ENCODE measurements around the gene HOXC5. TPM values are rescaled to one million over a fixed set of nuclear protein-coding genes. Genes with fewer than 3 reads are reported as not detected.

Gene HOXC5
- polyA plus RNA-seq, 3 donors = not detected

DNA sequence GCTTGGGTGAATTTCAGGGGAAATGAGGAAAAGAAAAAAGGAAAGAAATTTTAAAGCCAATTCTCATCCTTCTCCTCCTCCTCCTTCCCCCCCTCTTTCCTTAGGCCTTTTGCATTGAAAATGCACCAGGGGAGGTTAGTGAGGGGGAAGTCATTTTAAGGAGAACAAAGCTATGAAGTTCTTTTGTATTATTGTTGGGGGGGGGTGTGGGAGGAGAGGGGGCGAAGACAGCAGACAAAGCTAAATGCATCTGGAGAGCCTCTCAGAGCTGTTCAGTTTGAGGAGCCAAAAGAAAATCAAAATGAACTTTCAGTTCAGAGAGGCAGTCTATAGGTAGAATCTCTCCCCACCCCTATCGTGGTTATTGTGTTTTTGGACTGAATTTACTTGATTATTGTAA is 22.7 kb downstream of the HOXC5 start:
- Histone ChIP-seq H3K27ac (ENCODE audit: low read depth in 1 of 2, low read length in 2 of 2) (no peak overlapping the region), H3K36me3 (replicated peaks in 1 of 2; ENCODE audit: control insufficient read depth in 1 of 2, insufficient read depth in 2 of 2, low read length in 2 of 2) (no peaks in the 10 kb centered on the region), H3K27me3 (ENCODE audit: control insufficient read depth in 2 of 2, insufficient read depth in 2 of 2, low read length in 2 of 2) (peaks cover 95 to 99% of the 10 kb centered on the region in 2 donors), H3K4me3 (replicated peaks in 1 of 3; ENCODE audit: low read depth in 2 of 3, low read length in 3 of 3) (no peak overlapping the region), H4K20me1 (ENCODE audit: insufficient read depth, low read length) (no peaks in the 10 kb centered on the region), H2AFZ (ENCODE audit: insufficient read depth, low read depth, low read length, poor library complexity, severe bottlenecking) (no peak overlapping the region), H3K4me1 (ENCODE audit: control insufficient read depth in 1 of 2, insufficient read depth in 2 of 2, low read length in 2 of 2) (peaks cover 4 to 8% of the 10 kb centered on the region in 2 donors), H3K79me2 (ENCODE audit: insufficient read depth, low read length) (no peaks in the 10 kb centered on the region), H3K9me3 (replicated peaks in 1 of 2; ENCODE audit: control insufficient read depth in 1 of 2, insufficient read depth in 1 of 2, low read length in 2 of 2) (peaks cover 3 to 31% of the 10 kb centered on the region in 2 donors), H3K4me2 (replicated peaks; ENCODE audit: extremely low read depth, low read length, poor library complexity, severe bottlenecking) (no peak overlapping the region), H3K9ac (ENCODE audit: insufficient read depth, low read length, poor library complexity, severe bottlenecking) (no peak overlapping the region)
- Mint-ChIP-seq H3K27ac (no peak overlapping the region), H3K4me3 (peak overlapping the region in 1 of 2 donors; percentile 47), H3K4me1 (peaks cover 17% of the 10 kb centered on the region), H3K27me3 (ENCODE audit: low read depth in 3 of 3) (peaks cover 95 to 99% (median 97%) of the 10 kb centered on the region in 3 donors), H3K36me3 (peaks cover 0 to 8% of the 10 kb centered on the region in 2 donors), H3K9me3 (peaks cover 0 to 33% (median 14%) of the 10 kb centered on the region in 7 donors)
- TF ChIP-seq, protein P1, sequence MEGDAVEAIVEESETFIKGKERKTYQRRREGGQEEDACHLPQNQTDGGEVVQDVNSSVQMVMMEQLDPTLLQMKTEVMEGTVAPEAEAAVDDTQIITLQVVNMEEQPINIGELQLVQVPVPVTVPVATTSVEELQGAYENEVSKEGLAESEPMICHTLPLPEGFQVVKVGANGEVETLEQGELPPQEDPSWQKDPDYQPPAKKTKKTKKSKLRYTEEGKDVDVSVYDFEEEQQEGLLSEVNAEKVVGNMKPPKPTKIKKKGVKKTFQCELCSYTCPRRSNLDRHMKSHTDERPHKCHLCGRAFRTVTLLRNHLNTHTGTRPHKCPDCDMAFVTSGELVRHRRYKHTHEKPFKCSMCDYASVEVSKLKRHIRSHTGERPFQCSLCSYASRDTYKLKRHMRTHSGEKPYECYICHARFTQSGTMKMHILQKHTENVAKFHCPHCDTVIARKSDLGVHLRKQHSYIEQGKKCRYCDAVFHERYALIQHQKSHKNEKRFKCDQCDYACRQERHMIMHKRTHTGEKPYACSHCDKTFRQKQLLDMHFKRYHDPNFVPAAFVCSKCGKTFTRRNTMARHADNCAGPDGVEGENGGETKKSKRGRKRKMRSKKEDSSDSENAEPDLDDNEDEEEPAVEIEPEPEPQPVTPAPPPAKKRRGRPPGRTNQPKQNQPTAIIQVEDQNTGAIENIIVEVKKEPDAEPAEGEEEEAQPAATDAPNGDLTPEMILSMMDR (IDR thresholded peaks at IDR 0.05) = no peak
- no peak for DNase-seq
- intact Hi-C loops (cut with micrococcal nuclease) = no loop called here
- no CpG with 5 or more reads among the region's 2 CpGs for WGBS (ENCODE audit: insufficient coverage)

DNA sequence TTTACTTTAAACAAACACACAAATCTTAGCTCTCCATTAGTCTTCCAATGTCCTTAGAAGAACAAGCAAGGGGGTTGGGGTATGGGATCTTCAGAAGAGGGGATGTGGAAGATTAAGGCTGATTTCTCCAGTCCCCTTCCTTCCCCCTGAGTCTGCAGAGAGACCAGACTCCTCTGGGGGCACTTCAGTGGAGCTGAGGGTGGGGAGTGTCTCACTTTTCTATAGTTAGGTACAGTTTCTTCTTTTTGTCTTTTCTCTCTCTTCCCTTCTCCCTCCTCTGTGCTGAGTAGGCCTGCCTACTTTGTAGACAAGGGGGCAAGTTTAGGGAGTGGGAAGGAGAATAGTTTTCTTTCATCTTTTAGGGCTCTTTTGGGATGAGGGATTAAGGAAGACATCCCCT is 23.3 kb downstream of the HOXC5 start:
- Histone ChIP-seq H3K79me2 (ENCODE audit: insufficient read depth, low read length) (no peaks in the 10 kb centered on the region), H3K4me3 (replicated peaks in 1 of 3; ENCODE audit: low read depth in 2 of 3, low read length in 3 of 3) (no peak overlapping the region), H3K36me3 (replicated peaks in 1 of 2; ENCODE audit: control insufficient read depth in 1 of 2, insufficient read depth in 2 of 2, low read length in 2 of 2) (no peaks in the 10 kb centered on the region), H3K9ac (ENCODE audit: insufficient read depth, low read length, poor library complexity, severe bottlenecking) (no peak overlapping the region), H3K27me3 (ENCODE audit: control insufficient read depth in 2 of 2, insufficient read depth in 2 of 2, low read length in 2 of 2) (peaks cover 95 to 99% of the 10 kb centered on the region in 2 donors), H3K27ac (ENCODE audit: low read depth in 1 of 2, low read length in 2 of 2) (no peak overlapping the region), H3K9me3 (replicated peaks in 1 of 2; ENCODE audit: control insufficient read depth in 1 of 2, insufficient read depth in 1 of 2, low read length in 2 of 2) (peaks cover 3 to 28% of the 10 kb centered on the region in 2 donors), H2AFZ (ENCODE audit: insufficient read depth, low read depth, low read length, poor library complexity, severe bottlenecking) (no peak overlapping the region), H3K4me1 (ENCODE audit: control insufficient read depth in 1 of 2, insufficient read depth in 2 of 2, low read length in 2 of 2) (peaks cover 4 to 8% of the 10 kb centered on the region in 2 donors), H4K20me1 (ENCODE audit: insufficient read depth, low read length) (no peaks in the 10 kb centered on the region), H3K4me2 (replicated peaks; ENCODE audit: extremely low read depth, low read length, poor library complexity, severe bottlenecking) (no peak overlapping the region)
- intact Hi-C loops (cut with micrococcal nuclease) = no loop called here
- TF ChIP-seq, protein P1 (IDR thresholded peaks at IDR 0.05) = no peak
- no peak for DNase-seq
- H3K36me3 Mint-ChIP-seq = peaks cover 0 to 8% of the 10 kb centered on the region in 2 donors
- peaks cover 0 to 31% (median 12%) of the 10 kb centered on the region in 7 donors for H3K9me3 Mint-ChIP-seq
- peaks cover 17% of the 10 kb centered on the region for H3K4me1 Mint-ChIP-seq
- no peak overlapping the region for H3K27ac Mint-ChIP-seq
- H3K4me3 Mint-ChIP-seq = peak overlapping the region in 1 of 2 donors; percentile 47
- H3K27me3 Mint-ChIP-seq (ENCODE audit: low read depth in 3 of 3) = peaks cover 95 to 99% (median 97%) of the 10 kb centered on the region in 3 donors

All from CD14-positive monocyte (primary cell).